SKM-1 treated with dmso at 0.1 percent for 144 hours (cell line): ENCODE measurements around the gene FKBP15.
"Not testable (repeated sequence)": the region's sequence is repeated elsewhere in the genome, so short reads cannot be mapped to it uniquely, and the experiment has no call there.

Experiments
- DNase-seq: peaks from one replicate; lab custom pipeline; 2025; ENCODE audit not compliant: unreplicated experiment; lab: John Stamatoyannopoulos, UW

Gene FKBP15

GRCh38 chr9:113237026-113237425 is 15.9 kb upstream of the FKBP15 start:
- no peak for DNase-seq

- DNase-seq, result not testable (repeated sequence)
Measured at GRCh38 chr9:113235701-113236255, 14.7 kb upstream of the FKBP15 start.

GRCh38 chr9:113231701-113232100 is 10.6 kb upstream of the FKBP15 start:
- DNase-seq, result no peak

GRCh38 chr9:113228130-113228665 is 7.1 kb upstream of the FKBP15 start:
- DNase-seq, result no peak

GRCh38 chr9:113227436-113227835 is 6.4 kb upstream of the FKBP15 start:
- DNase-seq, result no peak

- no peak for DNase-seq
Measured at GRCh38 chr9:113223963-113224362, 2.9 kb upstream of the FKBP15 start.

- DNase-seq, result no peak
Measured at GRCh38 chr9:113222482-113222841, 1.4 kb upstream of the FKBP15 start.

- DNase-seq, result no peak
Measured at GRCh38 chr9:113221800-113222481, 864 bp upstream of the FKBP15 start.

- DNase-seq, result no peak
Measured at GRCh38 chr9:113220467-113221002, 542 bp downstream of the FKBP15 start.

- DNase-seq, result peak; percentile 10
Measured at GRCh38 chr9:113219969-113220368, 1.1 kb downstream of the FKBP15 start.

- peak; percentile 41 for DNase-seq
Measured at GRCh38 chr9:113219186-113219936, 1.7 kb downstream of the FKBP15 start.

GRCh38 chr9:113216406-113216805 is 4.7 kb downstream of the FKBP15 start:
- no peak for DNase-seq

GRCh38 chr9:113215132-113215531 is 5.9 kb downstream of the FKBP15 start:
- no peak for DNase-seq

- DNase-seq, result no peak
Measured at GRCh38 chr9:113210815-113211214, 10.3 kb downstream of the FKBP15 start.

- peak; percentile 5 for DNase-seq
Measured at GRCh38 chr9:113205861-113206260, 15.2 kb downstream of the FKBP15 start.

- no peak for DNase-seq
Measured at GRCh38 chr9:113205432-113205831, 15.6 kb downstream of the FKBP15 start.

GRCh38 chr9:113199683-113200329 is 21.3 kb downstream of the FKBP15 start:
- no peak for DNase-seq

GRCh38 chr9:113192455-113192854 is 28.6 kb downstream of the FKBP15 start:
- DNase-seq, result no peak

GRCh38 chr9:113187929-113188595 is 33.0 kb downstream of the FKBP15 start:
- peak; percentile 60 for DNase-seq

GRCh38 chr9:113186137-113186755 is 34.8 kb downstream of the FKBP15 start:
- no peak for DNase-seq
